GM19035 (cell line): ENCODE data around the gene PDXP.

Source experiments
- ATAC-seq: cut with Tn5 transposase; IDR thresholded peaks from one replicate; pipeline ENCODE4 v1.9.1; 2021; ENCODE audit not compliant: unreplicated experiment

PDXP gene

DNA sequence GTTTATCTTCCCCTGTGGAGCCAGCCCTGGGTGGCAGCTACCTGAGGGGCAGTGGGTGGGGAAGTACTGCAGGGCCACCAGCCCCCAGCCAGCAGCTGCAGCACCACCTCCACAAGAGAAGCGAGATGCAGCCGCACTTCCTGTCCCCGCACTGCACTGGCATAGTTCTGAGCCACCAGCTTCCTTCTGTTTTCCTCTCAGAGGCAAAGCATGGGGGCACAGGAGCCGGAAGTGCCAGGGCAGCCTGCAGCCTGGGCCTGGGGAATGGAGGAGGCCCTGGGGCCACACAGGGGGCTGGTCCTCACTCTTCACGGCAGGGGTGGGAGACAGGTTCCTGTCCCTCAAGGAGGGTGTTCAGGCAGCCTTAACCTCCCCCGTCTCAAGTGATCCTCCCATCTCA is 31.0 kb upstream of the PDXP start:
- no peak for ATAC-seq

DNA sequence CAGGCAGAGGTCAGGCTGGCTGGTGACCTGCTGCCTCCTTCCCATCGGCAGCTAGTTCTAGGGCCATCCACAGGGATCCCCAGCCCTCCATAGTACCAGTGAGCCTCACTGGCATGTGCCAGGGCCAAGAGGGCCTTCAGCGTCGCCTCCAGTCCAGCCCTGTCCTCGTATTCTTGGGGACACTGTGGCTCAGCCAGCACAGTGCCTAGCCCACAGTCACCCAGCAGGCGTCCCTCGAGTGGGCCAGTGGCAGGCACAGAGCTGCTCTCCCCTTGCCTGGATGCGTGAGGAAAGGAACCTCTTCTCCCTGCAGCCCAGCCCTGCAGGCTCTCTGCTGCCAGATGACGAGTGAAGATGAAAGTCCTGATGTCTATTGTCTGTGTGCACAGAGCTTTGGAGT is 29.7 kb upstream of the PDXP start:
- no peak for ATAC-seq

- no peak for ATAC-seq
Observed at GRCh38 chr22:37629928-37630327, 28.6 kb upstream of the PDXP start.

- no peak for ATAC-seq
Observed at GRCh38 chr22:37630839-37631435, 27.6 kb upstream of the PDXP start.

DNA sequence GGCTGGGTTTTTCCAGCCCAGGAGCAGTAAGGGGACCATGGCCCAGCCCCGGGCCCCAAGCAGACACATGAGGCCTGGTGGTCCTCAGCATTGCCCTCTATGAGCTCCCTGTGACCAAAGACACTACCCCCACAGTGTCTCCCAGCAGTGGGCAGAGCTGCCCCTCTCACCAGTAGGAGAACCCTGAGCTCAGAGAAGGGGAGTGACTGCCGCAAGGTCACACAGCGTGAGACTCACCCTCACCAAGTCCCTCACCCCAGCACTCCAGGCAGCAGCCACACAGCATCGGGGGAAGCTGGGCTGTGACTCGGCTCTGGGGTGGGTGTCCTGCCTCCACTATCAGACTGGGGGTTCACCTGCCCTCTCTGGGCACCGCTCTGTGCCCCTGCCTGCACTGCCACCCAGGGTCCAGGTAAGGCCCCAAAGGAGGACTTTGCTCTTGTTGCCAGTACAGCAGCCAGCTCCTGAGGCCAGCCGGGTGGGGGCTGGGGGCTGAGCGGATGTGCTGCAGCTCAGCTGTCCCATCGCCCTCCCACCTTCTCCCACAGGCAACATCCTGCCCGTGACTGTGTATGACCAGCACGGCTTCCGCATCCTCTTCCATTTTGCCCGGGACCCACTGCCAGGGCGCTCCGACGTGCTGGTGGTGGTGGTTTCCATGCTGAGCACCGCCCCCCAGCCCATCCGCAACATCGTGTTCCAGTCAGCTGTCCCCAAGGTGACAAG is 26.9 kb upstream of the PDXP start:
- ATAC-seq = no peak

GRCh38 chr22:37632174-37633088 is 26.1 kb upstream of the PDXP start:
- ATAC-seq = no peak

- peak; percentile 56 for ATAC-seq
Observed at GRCh38 chr22:37633089-37633624, 25.4 kb upstream of the PDXP start.

- ATAC-seq = peak; percentile 49
Observed at GRCh38 chr22:37633625-37634416, 24.7 kb upstream of the PDXP start.

DNA sequence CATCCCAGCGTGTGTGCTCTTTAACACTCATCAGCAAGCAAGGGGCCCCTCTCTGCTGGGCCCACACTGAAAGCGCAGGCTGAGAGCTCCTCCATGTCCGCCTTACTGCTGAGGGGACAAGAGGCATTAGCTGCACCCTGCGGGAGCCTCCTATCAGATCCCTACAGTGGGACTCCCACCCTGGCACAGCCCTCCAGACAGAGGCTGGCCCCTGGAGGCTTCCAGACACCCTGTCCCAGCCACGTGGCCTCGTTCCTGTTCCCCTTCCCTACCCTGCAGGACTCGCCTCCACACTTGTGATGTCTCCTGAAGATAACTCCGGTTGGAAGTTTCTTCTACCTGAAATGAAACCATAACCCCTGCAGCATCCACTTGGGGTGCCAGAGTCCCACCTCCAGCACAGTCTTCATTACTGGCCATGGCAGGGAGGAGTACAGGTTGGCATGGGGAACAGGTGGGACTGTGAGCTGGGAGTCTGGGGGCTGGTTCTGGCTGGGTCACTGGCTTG is 24.1 kb upstream of the PDXP start:
- ATAC-seq = no peak

DNA sequence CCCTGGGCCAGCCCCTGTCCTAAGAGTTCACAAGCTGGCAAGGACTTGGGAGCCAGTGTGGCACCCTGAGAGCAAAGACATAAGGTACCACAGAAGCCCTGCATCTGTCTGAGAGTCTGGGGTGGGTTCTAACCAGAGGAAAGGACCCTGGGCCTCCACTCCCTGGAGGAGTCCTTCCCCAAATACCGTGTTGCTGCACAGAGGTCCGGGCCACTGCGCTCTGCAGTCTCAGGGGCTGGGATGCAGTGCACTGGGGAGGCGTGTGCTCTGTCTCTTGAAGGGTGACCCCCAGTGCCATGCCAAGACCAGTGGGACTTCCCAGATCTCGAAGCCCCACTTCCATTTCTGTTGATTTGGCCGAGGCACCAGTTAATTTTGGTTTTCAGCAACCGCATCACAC is 23.4 kb upstream of the PDXP start:
- ATAC-seq = no peak

DNA sequence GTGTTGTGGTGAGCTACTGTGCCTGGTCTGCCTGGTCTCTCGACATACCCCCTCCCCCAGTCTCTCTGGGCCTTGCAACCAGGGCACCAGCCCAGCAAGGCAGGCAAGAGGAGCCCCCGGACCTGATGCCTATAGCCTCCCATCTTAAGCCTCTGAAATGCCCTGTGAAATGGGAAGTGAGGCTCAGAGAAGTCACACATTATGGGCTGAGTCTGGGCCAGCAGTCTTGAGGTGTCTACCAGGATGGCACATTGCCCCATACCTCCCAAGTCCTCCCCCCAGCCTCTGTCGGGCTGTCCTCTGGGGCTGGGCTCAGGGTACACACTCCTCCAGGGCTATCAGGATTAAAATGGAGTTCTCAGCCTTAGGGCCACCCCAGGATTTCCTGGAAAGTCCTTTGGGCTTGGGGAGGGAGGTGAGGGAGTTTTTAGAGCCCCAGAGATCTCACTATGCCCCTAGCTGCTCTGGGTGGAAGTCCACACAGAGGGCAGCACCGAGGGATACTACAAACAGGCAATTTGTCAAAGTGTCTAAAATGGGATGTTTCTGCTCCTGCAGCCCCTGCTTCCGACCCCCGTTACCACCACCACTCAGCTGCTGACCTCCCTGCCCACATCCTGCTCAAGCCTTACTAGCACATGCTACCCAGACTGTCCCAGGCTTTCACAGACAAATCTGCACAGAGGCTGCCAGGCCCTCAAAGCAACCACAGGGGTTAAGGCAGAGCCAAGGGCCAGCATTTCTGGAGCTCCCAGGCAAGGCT is 22.2 kb upstream of the PDXP start:
- no peak for ATAC-seq

DNA sequence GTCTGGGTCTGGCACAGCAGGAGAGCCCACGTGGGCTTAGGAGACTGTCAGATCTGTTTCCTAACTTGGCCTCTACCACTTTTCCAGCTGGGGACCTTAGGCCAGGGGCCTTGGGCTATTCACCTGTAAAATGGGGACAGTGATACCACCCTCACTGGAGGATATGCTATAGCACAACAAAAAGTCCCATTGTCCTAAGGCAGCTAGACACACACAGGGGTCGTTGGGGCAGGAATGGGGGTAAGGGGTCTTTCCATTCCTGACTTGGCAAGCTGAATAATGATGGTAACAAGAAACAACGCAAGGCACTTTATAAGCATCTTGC is 21.6 kb upstream of the PDXP start:
- no peak for ATAC-seq

DNA sequence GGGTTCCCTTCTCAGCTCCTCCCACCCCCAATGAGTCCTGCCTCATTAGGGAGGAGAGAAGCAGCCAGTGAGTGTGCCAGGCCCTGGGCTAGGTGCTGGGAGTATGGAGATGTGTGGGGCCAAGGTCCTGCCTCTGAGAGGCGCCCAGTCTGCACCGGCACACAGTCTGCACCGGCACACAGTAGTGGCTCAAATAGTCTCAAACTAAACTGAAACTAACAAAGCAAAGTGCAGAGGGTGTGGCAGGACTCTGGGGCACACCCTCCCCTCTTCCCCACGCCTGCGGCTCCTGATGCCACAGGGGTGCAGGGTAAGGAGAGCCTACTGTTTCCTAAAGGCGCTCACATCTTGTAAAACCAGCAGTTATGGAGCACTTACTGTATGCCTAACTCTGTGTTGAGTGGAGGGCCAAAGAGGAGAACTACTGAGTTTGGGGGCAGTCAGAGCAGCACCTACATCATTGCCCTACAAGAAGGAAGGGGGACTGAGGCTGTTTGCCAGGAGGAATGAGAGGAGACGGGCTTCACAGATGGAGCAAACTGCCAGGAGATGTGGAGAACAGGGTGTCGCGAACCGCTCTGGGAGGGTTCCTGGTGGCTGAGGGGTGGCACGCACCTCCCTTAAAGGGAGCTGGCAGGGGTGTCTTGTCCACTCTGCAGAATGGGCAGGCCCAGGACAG is 20.0 kb upstream of the PDXP start:
- ATAC-seq = no peak

GRCh38 chr22:37639070-37639760 is 19.3 kb upstream of the PDXP start, which contains the start of gene SH3BP1:
Gene SH3BP1 (plus strand): TSS chr22:37639669. CDS start chr22:37639788, 119 bp downstream.
- ATAC-seq = no peak

- no peak for ATAC-seq
Observed at GRCh38 chr22:37639771-37640590, 18.5 kb upstream of the PDXP start.

GRCh38 chr22:37640591-37641560 is 17.6 kb upstream of the PDXP start:
- no peak for ATAC-seq

DNA sequence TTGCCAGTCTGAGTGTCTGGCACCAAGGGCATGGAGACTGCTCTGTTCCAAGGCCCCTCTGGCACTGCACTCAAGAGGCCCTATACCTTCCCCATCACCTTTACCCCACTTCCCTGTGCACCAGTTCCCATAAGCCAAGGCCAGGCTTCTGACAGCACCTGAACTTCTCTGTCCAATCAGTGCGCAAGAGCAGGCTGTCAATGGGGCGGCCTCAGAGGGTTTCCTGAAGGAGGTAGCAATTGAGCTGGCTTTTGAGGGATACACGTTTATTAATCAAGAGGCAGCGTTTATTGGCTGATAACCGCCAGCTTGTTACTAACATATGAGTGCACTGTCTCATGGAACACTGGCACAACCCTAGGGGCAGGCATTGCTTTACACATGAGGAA is 17.0 kb upstream of the PDXP start:
- ATAC-seq = no peak
